Subcutaneous abdominal adipose tissue (tissue), 5 donors: Measurements from ENCODE around the gene CBARP.

Experiments used
- H3K27ac ChIP-seq: one replicate; pipeline ENCODE4 v1.7.0; 2013; ENCODE audit warnings: low read depth, mild to moderate bottlenecking, inconsistent platforms, low read length, moderate library complexity
- H3K27me3 ChIP-seq, 5 donors: one replicate each; pipeline ENCODE4 v1.7.0; 2013; ENCODE audit warnings: low read length in 5 of 5, inconsistent platforms in 1 of 5; ENCODE audit not compliant: control insufficient read depth in 5 of 5, insufficient read depth in 4 of 5
- H3K36me3 ChIP-seq, 5 donors: one replicate each; pipeline ENCODE4 v1.7.0; 2013; ENCODE audit warnings: low read length in 5 of 5; ENCODE audit not compliant: control insufficient read depth in 5 of 5, insufficient read depth in 5 of 5
- H3K4me1 ChIP-seq, 5 donors: one replicate each; pipeline ENCODE4 v1.7.0; 2013; ENCODE audit warnings: low read length in 5 of 5, mild to moderate bottlenecking in 3 of 5, moderate library complexity in 1 of 5; ENCODE audit not compliant: control insufficient read depth in 5 of 5, insufficient read depth in 5 of 5
- H3K4me3 ChIP-seq, 5 donors: one replicate each; pipeline ENCODE4 v1.7.0; 2013; ENCODE audit warnings: low read length in 5 of 5, low read depth in 1 of 5
- H3K9ac ChIP-seq, 5 donors: one replicate each; pipeline ENCODE4 v1.7.0; 2013; ENCODE audit warnings: low read length in 5 of 5, mild to moderate bottlenecking in 4 of 5, moderate library complexity in 3 of 5
- H3K9me3 ChIP-seq, 5 donors: one replicate each; pipeline ENCODE4 v1.7.0; 2013; ENCODE audit warnings: low read length in 5 of 5; ENCODE audit not compliant: control insufficient read depth in 5 of 5
- donor health status: healthy.
- donor health status: healthy.
- donor health status: healthy.
- donor health status: healthy.
- donor health status: healthy.

Gene CBARP

GRCh38 chr19:1182727-1183126 is 55.1 kb downstream of the CBARP start:
- Histone ChIP-seq H3K27me3 (no peaks in the 10 kb centered on the region), H3K9ac (no peak overlapping the region), H3K4me3 (no peak overlapping the region), H3K27ac (no peak overlapping the region), H3K9me3 (no peaks in the 10 kb centered on the region), H3K36me3 (no peaks in the 10 kb centered on the region), H3K4me1 (peaks cover 5 to 14% (median 9%) of the 10 kb centered on the region in 5 donors)

GRCh38 chr19:1182068-1182467 is 55.7 kb downstream of the CBARP start:
- Histone ChIP-seq H3K36me3 (no peaks in the 10 kb centered on the region), H3K9ac (no peak overlapping the region), H3K9me3 (no peaks in the 10 kb centered on the region), H3K27me3 (no peaks in the 10 kb centered on the region), H3K27ac (no peak overlapping the region), H3K4me1 (peaks cover 7 to 21% (median 15%) of the 10 kb centered on the region in 5 donors), H3K4me3 (no peak overlapping the region)

GRCh38 chr19:1181606-1182005 is 56.2 kb downstream of the CBARP start:
- H3K9me3 ChIP-seq: no peaks in the 10 kb centered on the region
- H3K27ac ChIP-seq: no peak overlapping the region
- no peaks in the 10 kb centered on the region for H3K36me3 ChIP-seq
- no peak overlapping the region for H3K4me3 ChIP-seq
- H3K9ac ChIP-seq: peak overlapping the region in 2 of 5 donors; percentile 20 to 35
- peaks cover 7 to 25% (median 18%) of the 10 kb centered on the region in 5 donors for H3K4me1 ChIP-seq
- H3K27me3 ChIP-seq: no peaks in the 10 kb centered on the region
